Natural killer cell (primary cell): Measurements from ENCODE around the gene RASGEF1C. TPM values are rescaled to one million over a fixed set of nuclear protein-coding genes. Genes with fewer than 3 reads are reported as not detected.
A peak's percentile ranks its signal among the peaks of the same experiment; 100 is the strongest.

Experiments used
- ATAC-seq, 3 donors: fragments of 150-1000 bp in 2 of 3; fragments of 200-7000 bp in 1 of 3; cut with Tn5 transposase; 1 replicate in 1 of 3; 2 replicates in 2 of 3; pipeline ENCODE4 v1.10.0; 2021; ENCODE audit warnings: mild to moderate bottlenecking in 2 of 3, moderate library complexity in 2 of 3
- DNase-seq, 2 donors: peaks; one replicate each; pipeline versions ENCODE4 v3.0.0 to v3.0.0-alpha.2; 2013 to 2021; ENCODE audit warnings: mixed read lengths in 1 of 2
- H3K27ac ChIP-seq: one replicate; pipeline ENCODE4 v1.5.1; 2013; ENCODE audit warnings: mild to moderate bottlenecking, low read length
- H3K27me3 ChIP-seq: one replicate; pipeline ENCODE4 v1.6.1; 2013; ENCODE audit warnings: low read length; ENCODE audit not compliant: control insufficient read depth, insufficient read depth
- H3K36me3 ChIP-seq: one replicate; pipeline ENCODE4 v1.6.1; 2013; ENCODE audit warnings: low read length; ENCODE audit not compliant: control insufficient read depth, insufficient read depth
- H3K4me1 ChIP-seq: one replicate; pipeline ENCODE4 v1.6.1; 2013; ENCODE audit warnings: low read length; ENCODE audit not compliant: control insufficient read depth, insufficient read depth
- H3K4me3 ChIP-seq: one replicate; pipeline ENCODE4 v1.5.1; 2013; ENCODE audit warnings: low read length
- H3K9me3 ChIP-seq: one replicate; pipeline ENCODE4 v1.6.1; 2013; ENCODE audit warnings: low read length; ENCODE audit not compliant: control insufficient read depth, insufficient read depth
- H3K27ac Mint-ChIP-seq, 2 donors: one replicate each; pipeline ENCODE4 v1.8.0; 2022; ENCODE audit warnings: mild to moderate bottlenecking in 2 of 2, mixed read lengths in 2 of 2, moderate library complexity in 1 of 2
- H3K27me3 Mint-ChIP-seq, 2 donors: one replicate each; pipeline ENCODE4 v1.8.0; 2022; ENCODE audit warnings: low read depth in 2 of 2, mixed read lengths in 2 of 2
- H3K36me3 Mint-ChIP-seq: one replicate; pipeline ENCODE4 v1.8.0; 2022; ENCODE audit warnings: mixed read lengths
- H3K4me1 Mint-ChIP-seq, 2 donors: one replicate each; pipeline ENCODE4 v1.8.0; 2022; ENCODE audit warnings: mixed read lengths in 2 of 2
- H3K4me3 Mint-ChIP-seq: one replicate; pipeline ENCODE4 v1.8.0; 2022; ENCODE audit warnings: mild to moderate bottlenecking, moderate library complexity, mixed read lengths
- H3K9me3 Mint-ChIP-seq, 2 donors: one replicate each; pipeline ENCODE4 v1.8.0; 2022; ENCODE audit warnings: mixed read lengths in 2 of 2
- CTCF ChIP-seq: fragments of 200-600 bp; IDR thresholded peaks from one replicate; pipeline ENCODE4 v1.8.0; 2022; ENCODE audit warnings: antibody characterized with exemption
- WGBS: methylation state at CpG from one replicate; pipeline ENCODE4 v1.1.7; 2013; ENCODE audit warnings: missing lambda C conversion rate; ENCODE audit not compliant: insufficient coverage; 5-methylcytosine and 5-hydroxymethylcytosine counted together
- intact Hi-C: fragments of 100-400 bp; cut with micrococcal nuclease; formaldehyde crosslinking; loops from one replicate; pipeline ENCODE4 v1.14.2; 2022
- total RNA-seq, 4 donors: library from RNA; stranded (reverse); fragments of 120-200 nt in 1 of 4; gene quantifications; one replicate each; pipeline versions ENCODE4 v1.2.3 to v1.2.4, GENCODE V29; 2013 to 2022

Gene RASGEF1C
- total RNA-seq, 3 donors from 2014 or later (not counting 1 experiment from before 2014, with no cell fraction given), result not detected

- Mint-ChIP-seq H3K27ac (no peak overlapping the region), H3K4me1 (peaks cover 6 to 14% of the 10 kb centered on the region in 2 donors), H3K27me3 (peaks cover 0 to 3% of the 10 kb centered on the region in 2 donors), H3K9me3 (no peaks in the 10 kb centered on the region), H3K4me3 (no peak overlapping the region), H3K36me3 (no peaks in the 10 kb centered on the region)
- DNase-seq, result peak in 1 of 2 donors; percentile 11
- 82% methylated on average over 9 of the region's 10 CpGs for WGBS
- H3K36me3 ChIP-seq, result no peaks in the 10 kb centered on the region
- H3K9me3 ChIP-seq, result no peaks in the 10 kb centered on the region
- intact Hi-C loops, result no loop called here
- H3K27me3 ChIP-seq, result no peaks in the 10 kb centered on the region
- no peak overlapping the region for H3K4me3 ChIP-seq
- no peak overlapping the region for H3K27ac ChIP-seq
- no peak for ATAC-seq
- peaks cover 10% of the 10 kb centered on the region for H3K4me1 ChIP-seq
- no peak for TF ChIP-seq CTCF
Measured at GRCh38 chr5:180140079-180140554, 68.9 kb downstream of the RASGEF1C start.

- peaks cover 0 to 3% of the 10 kb centered on the region in 2 donors for H3K27me3 Mint-ChIP-seq
Measured at GRCh38 chr5:180139731-180140055, 69.3 kb downstream of the RASGEF1C start.

GRCh38 chr5:180138976-180139730, 69.9 kb downstream of the RASGEF1C start:
- 82% methylated on average over 11 of the region's 11 CpGs for WGBS
- H3K4me3 ChIP-seq, result no peak overlapping the region
- H3K27ac Mint-ChIP-seq, result no peak overlapping the region
- no peak overlapping the region for H3K4me3 Mint-ChIP-seq
- no peaks in the 10 kb centered on the region for H3K9me3 Mint-ChIP-seq
- ATAC-seq (no peak), DNase-seq (peak in 1 of 2 donors; percentile 2)
- TF ChIP-seq CTCF, result no peak
- no peaks in the 10 kb centered on the region for H3K27me3 ChIP-seq
- no peaks in the 10 kb centered on the region for H3K9me3 ChIP-seq
- peaks cover 10 to 23% of the 10 kb centered on the region in 2 donors for H3K4me1 Mint-ChIP-seq
- intact Hi-C loops, result no loop called here
- H3K36me3 ChIP-seq, result no peaks in the 10 kb centered on the region
- H3K4me1 ChIP-seq, result peaks cover 14% of the 10 kb centered on the region
- H3K27me3 Mint-ChIP-seq, result peaks cover 0 to 3% of the 10 kb centered on the region in 2 donors
- H3K36me3 Mint-ChIP-seq, result no peaks in the 10 kb centered on the region
- H3K27ac ChIP-seq, result no peak overlapping the region

More at GRCh38 chr5:180139731-180140055, 69.3 kb downstream of the RASGEF1C start:
- H3K4me3 Mint-ChIP-seq, result no peak overlapping the region
- TF ChIP-seq CTCF, result no peak
- no peaks in the 10 kb centered on the region for H3K9me3 ChIP-seq
- no peak overlapping the region for H3K4me3 ChIP-seq
- H3K9me3 Mint-ChIP-seq, result no peaks in the 10 kb centered on the region
- 78% methylated on average over 6 of the region's 6 CpGs for WGBS
- intact Hi-C loops, result no loop called here
- no peaks in the 10 kb centered on the region for H3K27me3 ChIP-seq
- ATAC-seq (no peak), DNase-seq (no peak)
- H3K36me3 ChIP-seq, result no peaks in the 10 kb centered on the region
- H3K27ac ChIP-seq, result no peak overlapping the region
- H3K36me3 Mint-ChIP-seq, result no peaks in the 10 kb centered on the region
- H3K4me1 ChIP-seq, result peaks cover 14% of the 10 kb centered on the region
- H3K27ac Mint-ChIP-seq, result no peak overlapping the region
- H3K4me1 Mint-ChIP-seq, result peaks cover 10 to 18% of the 10 kb centered on the region in 2 donors
